Activated T-cell treated with anti-CD3 and anti-CD28 coated beads, Interleukin-2, amount 50 U/mL, for 72 hours (primary cell): ENCODE results near the gene UTP14C. TPM values are rescaled to one million over a fixed set of nuclear protein-coding genes. Genes with fewer than 3 reads are reported as not detected.
A peak's percentile ranks its signal among the peaks of the same experiment; 100 is the strongest.
"Not testable (repeated sequence)": the region's sequence is repeated elsewhere in the genome, so short reads cannot be mapped to it uniquely, and the experiment has no call there.

Experiments
- ATAC-seq, 2 donors: fragments of 150-1000 bp; cut with Tn5 transposase; replicated peaks in 1 of 2; 2 replicates each; pipeline ENCODE4 v1.10.0; 2021; ENCODE audit warnings: moderate library complexity in 2 of 2, mild to moderate bottlenecking in 1 of 2
- DNase-seq, 2 donors: peaks; one replicate each; pipeline ENCODE4 v3.0.0; 2021 to 2022; ENCODE audit warnings: mixed read lengths in 1 of 2
- H3K27ac Mint-ChIP-seq: one replicate; pipeline ENCODE4 v1.8.0; 2022; ENCODE audit warnings: mild to moderate bottlenecking, moderate library complexity, mixed read lengths
- H3K27me3 Mint-ChIP-seq: one replicate; pipeline ENCODE4 v1.8.0; 2022; ENCODE audit warnings: low read depth, mixed read lengths
- H3K36me3 Mint-ChIP-seq, 2 donors: one replicate each; pipeline ENCODE4 v1.8.0; 2022; ENCODE audit warnings: mixed read lengths in 2 of 2, mild to moderate bottlenecking in 1 of 2; ENCODE audit not compliant: insufficient read depth in 2 of 2
- H3K4me1 Mint-ChIP-seq: one replicate; pipeline ENCODE4 v1.8.0; 2022; ENCODE audit warnings: low read depth, mixed read lengths
- H3K4me3 Mint-ChIP-seq, 2 donors: one replicate each; pipeline ENCODE4 v1.8.0; 2022; ENCODE audit warnings: mild to moderate bottlenecking in 2 of 2, mixed read lengths in 2 of 2, moderate library complexity in 2 of 2
- H3K9me3 Mint-ChIP-seq, 2 donors: one replicate each; pipeline ENCODE4 v1.8.0; 2022; ENCODE audit warnings: mixed read lengths in 2 of 2
- total RNA-seq, 2 donors: library from RNA; stranded (reverse); gene quantifications; one replicate each; pipeline ENCODE4 v1.2.3, GENCODE V29; 2022

UTP14C gene
- total RNA-seq, 2 donors from 2014 or later = 10.0 to 10.4 TPM

- no peaks in the 10 kb centered on the region for H3K4me1 Mint-ChIP-seq
- H3K9me3 Mint-ChIP-seq = peaks cover 0 to 3% of the 10 kb centered on the region in 2 donors
- no peak for DNase-seq
- H3K27ac Mint-ChIP-seq = no peak overlapping the region
- H3K4me3 Mint-ChIP-seq = no peak overlapping the region
- no peaks in the 10 kb centered on the region for H3K27me3 Mint-ChIP-seq
- ATAC-seq = no peak
- peaks cover 1 to 3% of the 10 kb centered on the region in 2 donors for H3K36me3 Mint-ChIP-seq
Measured at GRCh38 chr13:52034616-52035226, 10.2 kb downstream of the UTP14C start.

GRCh38 chr13:52036037-52036436 is 11.5 kb downstream of the UTP14C start:
- DNase-seq = no peak
- no peak overlapping the region for H3K4me3 Mint-ChIP-seq
- H3K27me3 Mint-ChIP-seq = no peaks in the 10 kb centered on the region
- no peak overlapping the region for H3K27ac Mint-ChIP-seq
- H3K9me3 Mint-ChIP-seq = peaks cover 0 to 3% of the 10 kb centered on the region in 2 donors
- H3K4me1 Mint-ChIP-seq = no peaks in the 10 kb centered on the region
- peaks cover 2 to 6% of the 10 kb centered on the region in 2 donors for H3K36me3 Mint-ChIP-seq
- no peak for ATAC-seq

GRCh38 chr13:52043675-52044074 is 19.2 kb downstream of the UTP14C start:
- no peaks in the 10 kb centered on the region for H3K27me3 Mint-ChIP-seq
- DNase-seq = no peak
- ATAC-seq = no peak
- peaks cover 5 to 7% of the 10 kb centered on the region in 2 donors for H3K36me3 Mint-ChIP-seq
- no peak overlapping the region for H3K4me3 Mint-ChIP-seq
- peaks cover 2 to 6% of the 10 kb centered on the region in 2 donors for H3K9me3 Mint-ChIP-seq
- no peak overlapping the region for H3K27ac Mint-ChIP-seq
- H3K4me1 Mint-ChIP-seq = no peaks in the 10 kb centered on the region

- no peak overlapping the region for H3K4me3 Mint-ChIP-seq
- H3K27me3 Mint-ChIP-seq = no peaks in the 10 kb centered on the region
- no peak for ATAC-seq
- H3K9me3 Mint-ChIP-seq = peaks cover 3 to 7% of the 10 kb centered on the region in 2 donors
- peaks cover 0 to 5% of the 10 kb centered on the region in 2 donors for H3K36me3 Mint-ChIP-seq
- no peaks in the 10 kb centered on the region for H3K4me1 Mint-ChIP-seq
- DNase-seq = no peak
- no peak overlapping the region for H3K27ac Mint-ChIP-seq
Measured at GRCh38 chr13:52047463-52047862, 23.0 kb downstream of the UTP14C start.

- H3K9me3 Mint-ChIP-seq = peaks cover 3 to 7% of the 10 kb centered on the region in 2 donors
- DNase-seq (no peak), ATAC-seq (no peak)
- H3K4me1 Mint-ChIP-seq = no peaks in the 10 kb centered on the region
- no peak overlapping the region for H3K4me3 Mint-ChIP-seq
- H3K27me3 Mint-ChIP-seq = no peaks in the 10 kb centered on the region
- H3K36me3 Mint-ChIP-seq = peaks cover 0 to 5% of the 10 kb centered on the region in 2 donors
- no peak overlapping the region for H3K27ac Mint-ChIP-seq
Measured at GRCh38 chr13:52048516-52048915, 24.0 kb downstream of the UTP14C start.

- Mint-ChIP-seq H3K27ac (no peak overlapping the region), H3K4me1 (no peaks in the 10 kb centered on the region), H3K27me3 (no peaks in the 10 kb centered on the region), H3K36me3 (peaks cover 1 to 5% of the 10 kb centered on the region in 2 donors), H3K9me3 (peaks cover 1 to 8% of the 10 kb centered on the region in 2 donors), H3K4me3 (no peak overlapping the region)
- no peak for DNase-seq
- no peak for ATAC-seq
Measured at GRCh38 chr13:52051400-52051799, 26.9 kb downstream of the UTP14C start.

- DNase-seq (no peak), ATAC-seq (no peak)
- Mint-ChIP-seq H3K4me3 (no peak overlapping the region), H3K36me3 (peaks cover 1 to 5% of the 10 kb centered on the region in 2 donors), H3K9me3 (peaks cover 1 to 8% of the 10 kb centered on the region in 2 donors), H3K27me3 (no peaks in the 10 kb centered on the region), H3K27ac (no peak overlapping the region), H3K4me1 (no peaks in the 10 kb centered on the region)
Measured at GRCh38 chr13:52053460-52053859, 29.0 kb downstream of the UTP14C start.

GRCh38 chr13:52061064-52061463 is 36.6 kb downstream of the UTP14C start:
- H3K36me3 Mint-ChIP-seq, ATAC-seq, DNase-seq, H3K4me1 Mint-ChIP-seq, H3K4me3 Mint-ChIP-seq, H3K27me3 Mint-ChIP-seq, H3K27ac Mint-ChIP-seq, H3K9me3 Mint-ChIP-seq: not testable (repeated sequence)

- Mint-ChIP-seq H3K4me3 (no peak overlapping the region), H3K9me3 (peaks cover 0 to 1% of the 10 kb centered on the region in 2 donors), H3K4me1 (no peaks in the 10 kb centered on the region)
Measured at GRCh38 chr13:52061587-52061986, 37.1 kb downstream of the UTP14C start.

GRCh38 chr13:52067237-52067636 is 42.7 kb downstream of the UTP14C start:
- Mint-ChIP-seq H3K9me3 (peaks cover 12% of the 10 kb centered on the region in 2 donors), H3K4me1 (peaks cover 12% of the 10 kb centered on the region), H3K36me3 (peaks cover 7 to 13% of the 10 kb centered on the region in 2 donors), H3K4me3 (no peak overlapping the region), H3K27me3 (peaks cover 6% of the 10 kb centered on the region), H3K27ac (no peak overlapping the region)
- no peak for ATAC-seq
- DNase-seq = no peak

More at GRCh38 chr13:52061587-52061986, 37.1 kb downstream of the UTP14C start:
- ATAC-seq = no peak
- Mint-ChIP-seq H3K36me3 (peaks cover 2 to 4% of the 10 kb centered on the region in 2 donors), H3K27me3 (no peaks in the 10 kb centered on the region), H3K27ac (no peak overlapping the region)
- no peak for DNase-seq

GRCh38 chr13:52070929-52071523 is 46.5 kb downstream of the UTP14C start:
- Mint-ChIP-seq H3K9me3 (peaks cover 11 to 12% of the 10 kb centered on the region in 2 donors), H3K27me3 (peaks cover 13% of the 10 kb centered on the region)

More at GRCh38 chr13:52070929-52071523, 46.5 kb downstream of the UTP14C start:
- peak; percentile 91 to 97 for ATAC-seq
- DNase-seq = peak; percentile 9 to 17
- Mint-ChIP-seq H3K27ac (no peak overlapping the region), H3K4me3 (no peak overlapping the region), H3K36me3 (peaks cover 5 to 9% of the 10 kb centered on the region in 2 donors), H3K4me1 (peaks cover 12% of the 10 kb centered on the region)
